Activated CD4-positive, alpha-beta T cell treated with anti-CD3 and anti-CD28 coated beads for 36 hours (primary cell): Measurements from ENCODE around the gene RPTOR. TPM values are rescaled to one million over a fixed set of nuclear protein-coding genes. Genes with fewer than 3 reads are reported as not detected.

Experiments
- ATAC-seq: fragments of 200-7000 bp; cut with Tn5 transposase; one replicate; pipeline ENCODE4 v1.10.0; 2021; ENCODE audit warnings: mild to moderate bottlenecking, moderate library complexity
- CTCF ChIA-PET: fragments of 350-600 bp; sonication (Branson Sonifier 250); formaldehyde crosslinking; loops from one replicate; lab custom pipeline; 2021; ENCODE audit warnings: antibody characterized with exemption; lab: Charles Lee
- POLR2A ChIA-PET: fragments of 350-600 bp; sonication (Branson Sonifier 250); formaldehyde crosslinking; loops from one replicate; lab custom pipeline; 2021; ENCODE audit warnings: antibody characterized with exemption, inconsistent platforms; lab: Charles Lee
- DNase-seq: peaks from one replicate; pipeline ENCODE4 v3.0.0-alpha.2; 2020
- H3K27ac Mint-ChIP-seq: one replicate; pipeline ENCODE4 v1.8.0; 2021; ENCODE audit warnings: mixed read lengths
- H3K27me3 Mint-ChIP-seq: one replicate; pipeline ENCODE4 v1.8.0; 2021; ENCODE audit warnings: mixed read lengths
- H3K36me3 Mint-ChIP-seq: one replicate; pipeline ENCODE4 v1.8.0; 2021; ENCODE audit warnings: low read depth, mixed read lengths
- H3K4me1 Mint-ChIP-seq: one replicate; pipeline ENCODE4 v1.8.0; 2021; ENCODE audit warnings: mixed read lengths
- H3K4me3 Mint-ChIP-seq: one replicate; pipeline ENCODE4 v1.8.0; 2021; ENCODE audit warnings: mild to moderate bottlenecking, moderate library complexity, mixed read lengths
- H3K9me3 Mint-ChIP-seq: one replicate; pipeline ENCODE4 v1.8.0; 2021; ENCODE audit warnings: low read depth, mixed read lengths
- intact Hi-C, 2 experiments: fragments of 100-400 bp; cut with DNase I in 1 of 2; cut with micrococcal nuclease in 1 of 2; formaldehyde crosslinking; loops; one replicate each; pipeline versions ENCODE4 v1.14.2 to v1.15.1; 2022 to 2024; cut with DNase I, micrococcal nuclease
- total RNA-seq, 2 experiments: library from RNA; stranded (reverse); gene quantifications; one replicate each; pipeline ENCODE4 v1.2.3, GENCODE V29; 2021

RPTOR gene
- total RNA-seq, 2 experiments from 2014 or later, result 48.6 to 58.1 TPM

DNA sequence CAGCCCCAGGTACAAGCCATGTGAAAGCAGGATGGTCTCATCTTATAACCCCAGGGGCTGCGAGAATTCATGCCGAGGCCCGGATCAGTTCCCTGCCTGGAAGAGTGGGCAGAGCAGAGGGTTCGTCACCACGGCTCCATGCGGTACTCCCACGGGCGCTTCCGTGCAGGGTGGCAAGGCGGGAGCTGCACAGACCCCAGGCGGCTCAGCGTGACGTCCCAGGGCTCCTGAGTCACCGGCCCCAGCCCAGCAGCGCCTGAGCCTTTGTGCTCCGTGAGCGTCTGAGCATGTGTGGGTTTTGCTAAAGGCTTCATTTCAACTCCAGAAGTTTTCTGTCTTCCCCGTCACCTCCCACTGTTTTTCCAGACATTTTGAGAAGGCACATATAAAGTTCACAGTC lies 375.8 kb downstream of the RPTOR start:
- Mint-ChIP-seq H3K4me1 (no peaks in the 10 kb centered on the region), H3K27ac (no peak overlapping the region), H3K27me3 (no peaks in the 10 kb centered on the region), H3K4me3 (no peak overlapping the region), H3K36me3 (peaks cover 25% of the 10 kb centered on the region), H3K9me3 (no peaks in the 10 kb centered on the region)
- no peak for DNase-seq
- intact Hi-C loops, result no loop called here
- no peak for ATAC-seq
- CTCF ChIA-PET, result no interaction called here
- POLR2A ChIA-PET, result no interaction called here

DNA sequence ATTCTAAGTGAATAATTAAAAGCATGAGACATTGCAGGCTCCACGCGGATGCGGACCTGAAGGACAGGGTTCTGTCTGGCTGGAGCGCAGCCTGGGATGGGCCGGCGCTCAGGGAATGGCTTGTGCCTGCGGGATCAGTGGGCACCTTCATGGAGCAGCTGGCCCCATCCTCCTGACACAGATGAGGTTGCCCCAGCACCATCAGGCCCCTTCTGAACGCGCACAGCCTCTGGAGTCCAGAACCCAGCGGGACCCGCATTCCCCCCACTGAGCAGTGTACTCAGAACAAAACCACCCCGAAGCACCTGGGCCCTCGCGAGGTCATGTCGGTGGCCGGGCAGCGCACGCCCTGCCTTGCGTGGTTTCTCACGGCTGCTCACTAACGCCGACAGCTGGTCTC lies 376.5 kb downstream of the RPTOR start:
- no peak for ATAC-seq
- peaks cover 26% of the 10 kb centered on the region for H3K36me3 Mint-ChIP-seq
- H3K27ac Mint-ChIP-seq, result no peak overlapping the region
- H3K27me3 Mint-ChIP-seq, result no peaks in the 10 kb centered on the region
- CTCF ChIA-PET, result no interaction called here
- no peaks in the 10 kb centered on the region for H3K9me3 Mint-ChIP-seq
- DNase-seq, result no peak
- POLR2A ChIA-PET, result no interaction called here
- intact Hi-C loops, result no loop called here
- no peaks in the 10 kb centered on the region for H3K4me1 Mint-ChIP-seq
- H3K4me3 Mint-ChIP-seq, result no peak overlapping the region

DNA sequence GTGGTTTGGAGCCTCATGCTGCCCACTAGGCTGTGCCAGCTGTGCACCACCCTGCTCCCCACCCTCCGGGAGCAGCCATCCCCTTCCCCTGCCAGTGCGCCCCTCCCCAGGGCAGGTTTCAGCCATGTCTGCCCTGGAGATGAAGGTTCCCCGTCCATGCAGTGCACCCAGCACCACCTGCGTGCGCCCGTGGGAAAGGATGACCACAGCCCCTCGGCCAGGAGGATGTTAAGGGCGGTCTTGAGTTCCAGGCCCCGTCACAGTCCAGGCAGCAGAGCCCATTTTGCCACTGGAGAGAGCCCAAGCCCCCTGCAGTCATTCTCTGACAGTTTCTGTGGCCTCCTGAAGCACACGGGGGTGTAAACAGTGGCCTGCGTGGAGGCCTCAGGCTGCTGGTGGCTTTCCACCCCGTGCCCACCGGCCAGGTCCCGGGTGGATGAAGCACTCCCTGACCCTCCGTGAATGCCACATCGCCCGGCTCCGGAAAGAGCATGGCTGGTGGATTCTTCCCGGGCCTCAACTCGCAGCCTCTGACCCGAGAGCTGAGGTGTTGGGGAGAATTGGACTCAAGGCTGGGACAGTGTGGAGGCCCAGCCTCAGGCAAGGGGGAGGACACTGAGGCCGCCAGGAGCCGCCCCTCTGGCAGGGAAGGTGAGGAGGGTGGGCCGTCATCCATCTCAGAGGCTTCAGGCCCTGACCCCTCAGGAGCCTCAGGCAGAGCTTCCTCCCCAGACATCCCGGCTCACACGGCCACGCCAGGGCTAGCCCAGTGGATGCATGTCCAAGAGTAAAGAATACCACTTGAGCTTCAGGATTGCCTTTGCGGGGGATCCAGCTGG lies 377.3 kb downstream of the RPTOR start:
- no peaks in the 10 kb centered on the region for H3K9me3 Mint-ChIP-seq
- intact Hi-C loops, result no loop called here
- ATAC-seq (no peak), DNase-seq (no peak)
- POLR2A ChIA-PET, result no interaction called here
- no peaks in the 10 kb centered on the region for H3K27me3 Mint-ChIP-seq
- no peaks in the 10 kb centered on the region for H3K4me1 Mint-ChIP-seq
- no peak overlapping the region for H3K27ac Mint-ChIP-seq
- H3K36me3 Mint-ChIP-seq, result peaks cover 27% of the 10 kb centered on the region
- H3K4me3 Mint-ChIP-seq, result no peak overlapping the region
- CTCF ChIA-PET, result interaction anchor here (1.1 kb wide), 1 partner anchor 9 kb away, joined by 5 read pairs; no protein-coding TSS in a partner anchor

DNA sequence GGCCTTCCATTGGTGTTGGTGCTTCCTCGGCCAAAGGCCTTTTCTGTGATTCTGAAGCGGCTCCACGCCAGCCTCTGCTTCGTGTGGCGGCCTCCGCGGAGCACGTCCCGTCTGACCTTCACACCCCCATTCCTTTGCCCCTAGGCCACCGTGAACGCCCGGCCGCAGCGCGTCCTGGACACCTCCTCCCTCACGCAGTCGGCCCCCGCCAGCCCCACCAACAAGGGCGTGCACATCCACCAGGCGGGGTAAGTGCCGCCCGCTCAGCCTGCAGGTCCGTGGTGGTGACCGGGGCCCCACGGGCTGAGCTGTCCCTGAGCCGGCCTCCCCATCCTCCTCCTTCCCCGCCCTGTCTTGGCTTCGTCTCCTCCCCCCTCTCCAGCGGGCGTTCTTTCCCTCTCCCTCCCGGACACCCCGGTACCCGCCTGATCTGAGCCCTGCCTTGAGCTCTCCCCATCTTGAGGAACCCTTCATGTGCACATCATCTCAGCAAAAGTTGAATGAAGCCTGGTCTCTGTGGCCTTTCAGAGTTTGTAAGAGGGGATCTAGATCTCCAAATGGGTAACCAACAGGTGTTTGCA lies 378.0 kb downstream of the RPTOR start:
- H3K4me1 Mint-ChIP-seq, result no peaks in the 10 kb centered on the region
- CTCF ChIA-PET, result interaction anchor here (1.1 kb wide), 1 partner anchor 8 kb away, joined by 5 read pairs; no protein-coding TSS in a partner anchor
- POLR2A ChIA-PET, result no interaction called here
- peaks cover 32% of the 10 kb centered on the region for H3K36me3 Mint-ChIP-seq
- no peak overlapping the region for H3K4me3 Mint-ChIP-seq
- H3K27ac Mint-ChIP-seq, result no peak overlapping the region
- no peaks in the 10 kb centered on the region for H3K27me3 Mint-ChIP-seq
- ATAC-seq (no peak), DNase-seq (no peak)
- intact Hi-C loops, result no loop called here
- H3K9me3 Mint-ChIP-seq, result no peaks in the 10 kb centered on the region

DNA sequence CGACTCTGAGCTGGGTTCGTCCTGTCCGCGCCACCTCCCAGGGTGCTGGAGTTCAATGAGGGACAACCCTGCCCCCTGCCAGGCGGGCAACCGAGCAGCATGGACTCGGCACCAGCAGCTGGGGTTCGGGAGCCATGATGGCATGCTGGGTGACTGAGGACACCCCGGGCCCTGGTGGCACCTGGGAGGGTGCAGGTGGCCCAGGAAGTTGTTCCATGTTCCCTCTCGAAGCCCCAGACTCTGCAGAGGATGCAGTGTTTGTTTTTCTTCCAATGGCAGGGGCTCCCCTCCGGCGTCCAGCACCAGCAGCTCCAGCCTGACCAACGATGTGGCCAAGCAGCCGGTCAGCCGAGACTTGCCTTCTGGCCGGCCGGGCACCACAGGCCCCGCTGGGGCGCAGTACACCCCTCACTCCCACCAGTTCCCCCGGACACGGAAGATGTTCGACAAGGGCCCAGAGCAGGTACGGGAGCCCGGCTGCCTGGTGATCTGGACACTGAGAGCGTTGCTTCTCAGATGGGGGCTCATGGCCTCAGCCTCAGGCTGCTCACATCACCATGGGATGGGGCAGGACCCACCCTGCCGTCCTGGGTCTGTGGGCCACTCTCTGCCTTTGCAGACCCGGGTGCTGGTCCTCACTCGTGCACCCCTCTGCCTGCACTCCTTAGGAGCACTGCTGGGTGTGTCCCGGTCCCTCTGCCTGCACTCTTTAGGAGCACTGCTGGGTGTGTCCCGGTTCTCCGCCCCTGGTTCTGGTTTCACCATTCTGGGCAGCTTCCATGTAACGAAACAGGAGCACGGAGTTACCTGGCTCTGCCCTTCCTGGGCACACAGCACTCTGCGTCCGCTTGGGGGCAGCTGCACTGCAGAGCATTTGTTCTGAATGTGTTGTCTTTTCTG lies 378.8 kb downstream of the RPTOR start:
- ChIA-PET POLR2A (no interaction called here), CTCF (interaction anchor here (0.8 kb wide), 1 partner anchor 24 kb away, joined by 3 read pairs; no protein-coding TSS in a partner anchor)
- ATAC-seq (no peak), DNase-seq (no peak)
- H3K9me3 Mint-ChIP-seq, result no peaks in the 10 kb centered on the region
- H3K27me3 Mint-ChIP-seq, result no peaks in the 10 kb centered on the region
- no peaks in the 10 kb centered on the region for H3K4me1 Mint-ChIP-seq
- intact Hi-C loops, result no loop called here
- H3K4me3 Mint-ChIP-seq, result no peak overlapping the region
- H3K36me3 Mint-ChIP-seq, result peaks cover 35% of the 10 kb centered on the region
- H3K27ac Mint-ChIP-seq, result no peak overlapping the region

DNA sequence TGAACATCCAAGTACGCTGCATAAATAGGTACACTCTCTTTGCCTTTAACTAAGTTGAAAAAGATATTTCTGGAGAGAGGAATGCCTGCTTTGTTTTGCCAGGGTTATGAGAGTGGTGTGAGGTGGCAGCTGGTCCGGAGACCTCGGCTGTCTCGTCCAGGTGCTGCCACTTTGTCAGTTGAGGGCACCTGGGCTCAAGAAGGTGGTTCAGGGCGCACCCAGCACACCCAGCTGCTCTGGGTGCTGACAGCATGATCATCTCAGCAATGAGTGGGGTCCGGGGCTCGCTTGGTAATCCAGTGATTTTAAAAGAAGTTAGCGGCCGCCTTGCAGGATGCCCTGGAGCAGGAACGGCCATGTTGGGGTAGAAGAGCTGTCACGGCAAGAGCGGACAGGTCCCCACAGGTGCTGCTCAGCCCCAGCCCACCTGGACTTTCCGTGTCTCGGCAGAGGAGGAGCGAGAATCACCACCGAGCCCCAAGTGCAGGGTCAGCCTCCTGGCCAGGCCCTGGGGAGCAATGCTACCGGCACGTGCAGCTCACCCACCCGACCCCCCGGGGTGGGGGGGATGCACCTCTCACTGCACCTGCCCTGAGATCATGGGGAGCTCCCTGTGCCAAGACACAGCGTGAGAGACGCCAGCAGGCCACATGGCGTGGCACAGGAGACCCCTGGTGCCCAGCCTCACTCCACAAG lies 379.6 kb downstream of the RPTOR start:
- ATAC-seq (no peak), DNase-seq (no peak)
- POLR2A ChIA-PET, result no interaction called here
- Mint-ChIP-seq H3K4me3 (no peak overlapping the region), H3K27ac (no peak overlapping the region), H3K9me3 (no peaks in the 10 kb centered on the region), H3K4me1 (no peaks in the 10 kb centered on the region), H3K27me3 (no peaks in the 10 kb centered on the region), H3K36me3 (peaks cover 36% of the 10 kb centered on the region)
- intact Hi-C loops, result no loop called here
- CTCF ChIA-PET, result interaction anchor here (0.8 kb wide), 1 partner anchor 25 kb away, joined by 3 read pairs; no protein-coding TSS in a partner anchor

DNA sequence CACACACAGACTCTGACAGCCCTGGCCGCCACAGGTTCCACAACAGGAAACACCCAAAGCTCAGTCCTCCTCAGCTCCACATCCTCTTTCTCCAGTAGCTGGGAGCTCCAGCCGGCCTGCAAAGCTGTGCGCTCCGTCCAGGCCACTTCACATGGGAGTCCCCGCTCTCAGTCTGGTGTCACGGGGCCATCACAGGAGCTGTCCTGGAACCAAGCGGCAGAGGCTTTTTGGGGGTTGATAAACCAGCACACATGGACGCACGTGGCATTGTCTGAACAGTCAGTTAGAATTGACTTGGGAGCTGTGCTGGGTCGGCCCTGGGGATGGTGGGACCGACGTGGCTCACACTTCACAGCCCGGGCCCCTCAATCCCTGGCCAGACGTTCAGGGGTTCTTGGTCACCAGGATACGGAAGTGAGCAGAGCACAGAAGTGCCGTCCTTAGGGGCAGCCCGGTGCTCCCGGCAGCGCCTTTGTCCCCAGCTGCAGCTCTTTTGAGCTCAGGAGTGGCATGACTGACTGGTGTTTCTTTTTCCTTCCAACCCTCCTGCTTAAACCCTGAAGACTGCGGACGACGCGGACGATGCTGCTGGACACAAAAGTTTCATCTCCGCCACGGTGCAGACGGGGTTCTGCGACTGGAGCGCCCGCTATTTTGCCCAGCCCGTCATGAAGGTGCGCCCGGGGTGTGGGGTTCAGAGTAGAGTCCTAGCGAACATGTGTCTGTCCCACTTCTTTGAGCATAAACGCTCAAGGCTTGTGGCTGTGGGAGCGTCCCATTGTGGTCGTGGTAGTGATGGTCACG lies 380.4 kb downstream of the RPTOR start:
- no peak for DNase-seq
- no peaks in the 10 kb centered on the region for H3K27me3 Mint-ChIP-seq
- peaks cover 40% of the 10 kb centered on the region for H3K36me3 Mint-ChIP-seq
- POLR2A ChIA-PET, result no interaction called here
- no peak overlapping the region for H3K4me3 Mint-ChIP-seq
- no peak overlapping the region for H3K27ac Mint-ChIP-seq
- H3K4me1 Mint-ChIP-seq, result no peaks in the 10 kb centered on the region
- intact Hi-C loops, result no loop called here
- no peak for ATAC-seq
- CTCF ChIA-PET, result no interaction called here
- no peaks in the 10 kb centered on the region for H3K9me3 Mint-ChIP-seq

DNA sequence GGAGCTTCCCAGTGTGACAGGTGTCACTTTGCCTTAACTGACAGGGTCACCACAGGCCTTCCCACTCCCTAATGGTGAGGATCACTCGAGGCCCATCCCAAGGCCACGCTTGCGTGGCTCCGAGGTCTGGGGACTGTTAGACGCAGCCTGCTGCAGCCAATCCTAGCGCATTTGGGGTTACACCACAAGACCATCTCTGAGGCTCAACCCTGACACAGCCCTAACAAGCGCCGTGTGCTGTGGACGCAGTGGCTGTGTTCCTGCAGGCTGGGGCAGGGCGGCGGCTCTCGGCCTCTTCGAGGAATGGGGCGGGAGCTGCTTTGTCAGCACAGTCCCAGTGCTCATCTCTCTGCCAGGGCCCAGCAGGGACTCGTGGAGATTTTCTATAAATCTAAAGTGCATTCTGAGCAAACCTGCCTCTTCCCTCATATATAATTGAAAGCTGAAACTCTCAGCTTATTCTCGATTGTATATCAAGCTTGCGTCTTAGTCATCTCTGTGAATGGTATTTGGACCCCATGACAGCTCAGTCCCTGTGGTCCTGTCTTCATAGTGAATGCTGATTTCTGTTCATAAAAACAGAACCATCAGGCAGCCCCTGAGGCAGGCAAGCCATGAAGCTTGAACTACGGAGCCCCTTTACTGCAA lies 381.2 kb downstream of the RPTOR start:
- POLR2A ChIA-PET, result no interaction called here
- H3K36me3 Mint-ChIP-seq, result peaks cover 41% of the 10 kb centered on the region
- H3K4me3 Mint-ChIP-seq, result no peak overlapping the region
- no peak for DNase-seq
- H3K27ac Mint-ChIP-seq, result no peak overlapping the region
- no peak for ATAC-seq
- CTCF ChIA-PET, result no interaction called here
- H3K9me3 Mint-ChIP-seq, result no peaks in the 10 kb centered on the region
- intact Hi-C loops, result no loop called here
- no peaks in the 10 kb centered on the region for H3K4me1 Mint-ChIP-seq
- no peaks in the 10 kb centered on the region for H3K27me3 Mint-ChIP-seq

DNA sequence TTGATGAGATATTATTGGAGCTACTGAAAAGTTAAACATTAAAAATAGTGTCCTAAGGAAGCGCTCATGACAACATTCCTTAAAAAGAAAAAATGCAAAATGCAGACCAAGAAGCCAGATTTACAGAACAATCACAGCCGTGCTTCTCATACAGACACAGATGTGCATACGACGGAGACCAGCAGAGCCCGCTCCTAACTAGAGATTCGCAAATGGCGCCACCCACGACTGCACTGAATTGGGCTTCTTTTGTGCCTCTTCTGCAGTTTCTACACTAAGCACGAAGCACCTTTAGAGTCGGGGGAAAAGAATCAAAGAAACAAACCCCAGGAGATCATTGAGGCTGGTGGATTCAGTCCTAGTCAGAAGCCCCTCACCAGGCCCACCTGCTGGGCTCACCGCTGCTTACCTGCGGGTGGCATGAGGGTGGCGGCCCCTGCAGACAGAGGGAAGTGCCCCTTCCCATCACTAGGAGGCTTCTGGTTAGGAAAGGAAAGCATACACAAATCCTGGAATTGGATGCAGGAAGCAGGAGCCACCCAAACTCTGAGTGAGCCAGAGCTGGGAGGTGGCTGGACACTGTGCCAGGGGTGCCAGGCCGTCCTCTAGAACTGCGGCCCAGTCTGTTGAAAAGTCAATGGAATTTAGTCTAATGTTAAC lies 382.1 kb downstream of the RPTOR start:
- intact Hi-C loops, result no loop called here
- Mint-ChIP-seq H3K4me1 (no peaks in the 10 kb centered on the region), H3K27me3 (no peaks in the 10 kb centered on the region), H3K4me3 (no peak overlapping the region), H3K27ac (peak overlapping the region; percentile 19), H3K9me3 (no peaks in the 10 kb centered on the region), H3K36me3 (peaks cover 43% of the 10 kb centered on the region)
- DNase-seq (no peak), ATAC-seq (no peak)
- ChIA-PET POLR2A (no interaction called here), CTCF (no interaction called here)

DNA sequence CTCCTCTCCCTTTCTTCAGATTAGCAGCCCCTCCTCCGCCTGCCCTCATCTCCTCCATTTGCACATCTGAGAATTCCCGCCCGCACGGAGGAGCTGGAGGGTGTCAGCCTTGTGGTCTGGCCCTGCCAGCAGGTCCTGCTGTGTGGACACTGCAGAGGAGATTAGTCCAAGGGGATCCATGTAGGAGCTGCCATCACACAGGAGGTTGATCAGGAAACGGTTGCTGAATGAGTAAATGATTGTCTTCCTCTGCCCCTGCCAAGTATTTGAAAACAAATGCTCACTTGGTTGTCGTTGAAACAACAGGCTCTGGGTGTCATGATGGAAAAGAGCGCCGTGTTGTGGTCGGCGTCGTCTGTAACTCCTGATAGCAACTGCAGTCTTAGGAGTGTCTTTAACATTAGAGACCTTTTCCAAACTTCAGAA lies 383.2 kb downstream of the RPTOR start:
- ATAC-seq, result no peak

More for the DNA sequence above, 383.2 kb downstream of the RPTOR start:
- intact Hi-C loops, result no loop called here
- Mint-ChIP-seq H3K27ac (no peak overlapping the region), H3K4me3 (no peak overlapping the region), H3K27me3 (no peaks in the 10 kb centered on the region), H3K36me3 (peaks cover 43% of the 10 kb centered on the region), H3K4me1 (no peaks in the 10 kb centered on the region), H3K9me3 (no peaks in the 10 kb centered on the region)
- POLR2A ChIA-PET, result no interaction called here
- CTCF ChIA-PET, result interaction anchor here (0.7 to 1.4 kb wide), 2 partner anchors 11 to 478 kb away, joined by 3 read pairs; no protein-coding TSS in a partner anchor
- DNase-seq, result no peak
